ENCODE results near the gene CSGALNACT2.

DNA sequence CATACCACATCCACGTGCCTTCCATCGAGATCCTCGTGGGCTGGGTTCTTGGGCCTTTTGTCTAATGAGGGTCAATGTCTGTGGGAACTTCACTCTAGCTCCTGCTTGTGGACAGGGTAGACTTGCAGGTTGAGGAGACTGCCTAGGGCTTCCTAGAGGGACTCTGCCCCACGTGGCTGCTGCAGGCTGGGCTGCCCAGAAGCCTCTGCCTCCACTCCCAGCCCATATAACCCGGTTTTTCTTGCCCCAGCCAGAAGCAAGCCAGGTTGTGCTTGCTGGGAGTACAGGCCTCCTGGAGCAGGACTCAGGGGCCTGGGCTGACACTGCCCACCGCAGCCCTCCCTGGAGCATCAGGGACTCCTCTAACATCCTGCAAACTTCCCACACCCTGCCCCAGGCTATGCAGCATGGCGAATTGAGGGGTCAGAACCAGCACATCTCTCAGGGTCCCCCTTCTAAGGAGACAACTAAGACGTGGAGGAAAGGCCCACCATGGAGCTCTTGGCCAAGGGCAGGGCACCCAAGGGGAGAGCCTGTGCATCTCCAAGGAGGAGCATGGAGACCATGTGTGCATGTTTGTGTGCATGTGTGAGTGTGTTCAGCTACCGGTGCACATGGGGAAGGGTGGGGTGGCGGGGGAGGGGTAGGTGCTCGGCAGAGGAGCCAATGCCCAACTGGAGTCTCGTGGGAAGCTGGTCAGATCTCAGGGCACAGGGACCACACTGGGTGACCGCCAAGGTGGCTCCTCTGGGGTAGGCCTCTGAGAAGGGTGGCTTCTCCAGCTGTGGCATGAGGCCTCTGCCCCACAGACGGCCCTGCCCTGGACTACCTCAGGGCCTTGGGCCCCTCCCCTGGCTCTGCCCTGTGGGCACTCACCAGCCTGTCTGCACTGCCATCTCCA is 66.0 kb downstream of the CSGALNACT2 start:
- TF ChIP-seq, protein P1, sequence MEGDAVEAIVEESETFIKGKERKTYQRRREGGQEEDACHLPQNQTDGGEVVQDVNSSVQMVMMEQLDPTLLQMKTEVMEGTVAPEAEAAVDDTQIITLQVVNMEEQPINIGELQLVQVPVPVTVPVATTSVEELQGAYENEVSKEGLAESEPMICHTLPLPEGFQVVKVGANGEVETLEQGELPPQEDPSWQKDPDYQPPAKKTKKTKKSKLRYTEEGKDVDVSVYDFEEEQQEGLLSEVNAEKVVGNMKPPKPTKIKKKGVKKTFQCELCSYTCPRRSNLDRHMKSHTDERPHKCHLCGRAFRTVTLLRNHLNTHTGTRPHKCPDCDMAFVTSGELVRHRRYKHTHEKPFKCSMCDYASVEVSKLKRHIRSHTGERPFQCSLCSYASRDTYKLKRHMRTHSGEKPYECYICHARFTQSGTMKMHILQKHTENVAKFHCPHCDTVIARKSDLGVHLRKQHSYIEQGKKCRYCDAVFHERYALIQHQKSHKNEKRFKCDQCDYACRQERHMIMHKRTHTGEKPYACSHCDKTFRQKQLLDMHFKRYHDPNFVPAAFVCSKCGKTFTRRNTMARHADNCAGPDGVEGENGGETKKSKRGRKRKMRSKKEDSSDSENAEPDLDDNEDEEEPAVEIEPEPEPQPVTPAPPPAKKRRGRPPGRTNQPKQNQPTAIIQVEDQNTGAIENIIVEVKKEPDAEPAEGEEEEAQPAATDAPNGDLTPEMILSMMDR (IDR thresholded peaks at IDR 0.05) = no peak
- no peak for TF ChIP-seq POLR2A (IDR thresholded peaks at IDR 0.05)

Data from testis (tissue), 2 donors.